Hematopoietic multipotent progenitor cell treated with erythropoietin and hydrocortisone succinate and interleukin-3 and kit ligand, for 4 days (in vitro differentiated cells): ENCODE data around the gene ARHGAP45.
A peak's percentile ranks its signal among the peaks of the same experiment; 100 is the strongest.

Source experiments
- DNase-seq: peaks from one replicate; pipeline ENCODE4 v3.0.0-alpha.2; 2015

Gene ARHGAP45

DNA sequence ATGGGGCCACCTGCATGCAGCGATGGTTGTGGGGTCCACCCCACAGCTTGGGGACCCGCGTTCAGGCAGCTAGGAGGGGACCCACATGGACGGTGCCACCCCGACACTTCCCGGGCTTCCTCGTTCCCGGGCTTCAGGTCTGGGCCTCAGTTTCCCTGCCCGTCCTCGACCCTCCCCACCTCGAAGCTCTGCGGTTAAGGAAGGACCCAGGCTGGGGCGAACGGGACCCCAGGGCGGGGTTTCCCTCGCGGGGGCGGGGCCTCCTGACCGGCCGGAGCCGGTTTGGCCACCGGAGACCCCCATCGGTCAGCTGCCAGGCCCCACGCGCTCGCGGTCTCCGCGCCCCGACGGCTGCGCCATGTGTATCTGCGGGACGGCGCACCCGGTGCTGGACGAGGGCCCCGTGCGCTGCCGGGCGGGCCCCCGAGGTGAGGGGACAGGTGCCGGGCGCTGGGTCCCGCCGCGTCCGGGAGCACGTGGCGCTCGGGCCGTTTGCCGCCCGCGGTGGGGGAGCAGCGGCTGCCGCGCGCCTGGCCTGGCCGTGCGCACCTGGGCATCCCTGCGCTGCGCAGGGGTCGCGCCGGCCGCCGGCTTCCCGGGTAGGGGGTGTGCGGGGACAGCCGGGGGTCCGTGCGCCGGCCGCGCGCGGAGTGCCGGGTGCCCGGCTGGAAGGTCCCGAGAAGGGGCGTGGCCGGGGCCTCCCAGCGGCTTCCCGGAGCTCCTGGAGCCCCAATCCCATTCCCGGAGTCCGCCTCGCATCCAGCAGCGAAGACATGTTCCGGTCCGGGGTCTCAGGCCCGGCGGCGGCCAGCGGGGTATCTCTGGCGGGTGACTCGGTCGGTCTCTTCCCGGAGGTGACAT, 4.2 kb downstream of the ARHGAP45 start:
- no peak for DNase-seq

DNA sequence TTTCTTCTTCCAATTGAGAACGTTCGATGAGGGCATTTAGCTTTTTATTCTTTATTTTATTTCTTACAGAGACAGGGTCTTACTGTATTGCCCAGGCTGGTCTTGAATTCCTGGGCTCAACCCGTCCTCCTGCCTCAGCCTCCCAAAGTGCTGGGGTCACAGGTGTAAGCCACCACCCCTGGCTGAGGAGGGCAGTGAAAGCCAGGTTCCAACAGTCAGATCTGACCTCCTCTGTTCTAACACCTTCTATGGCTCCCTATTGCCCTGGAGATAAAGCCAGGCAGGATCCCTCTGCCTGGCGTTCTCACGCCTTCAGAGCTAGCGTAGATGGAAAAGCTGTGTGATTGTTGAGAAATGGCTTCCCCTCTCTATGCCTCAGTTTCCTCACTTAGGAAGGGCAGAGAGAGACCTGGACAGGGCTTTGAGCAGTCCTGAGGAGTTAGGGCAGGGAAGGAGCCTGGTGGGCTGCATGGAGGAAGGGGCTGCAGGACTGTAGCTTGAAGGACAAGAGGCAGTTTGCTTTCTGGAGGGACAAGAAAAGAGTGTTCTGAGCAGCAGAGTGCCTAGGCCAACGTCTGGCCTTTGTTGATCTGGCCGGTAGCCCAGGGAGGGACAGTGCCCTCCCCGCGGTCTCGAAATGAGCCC, 5.5 kb downstream of the ARHGAP45 start:
- DNase-seq = no peak

DNA sequence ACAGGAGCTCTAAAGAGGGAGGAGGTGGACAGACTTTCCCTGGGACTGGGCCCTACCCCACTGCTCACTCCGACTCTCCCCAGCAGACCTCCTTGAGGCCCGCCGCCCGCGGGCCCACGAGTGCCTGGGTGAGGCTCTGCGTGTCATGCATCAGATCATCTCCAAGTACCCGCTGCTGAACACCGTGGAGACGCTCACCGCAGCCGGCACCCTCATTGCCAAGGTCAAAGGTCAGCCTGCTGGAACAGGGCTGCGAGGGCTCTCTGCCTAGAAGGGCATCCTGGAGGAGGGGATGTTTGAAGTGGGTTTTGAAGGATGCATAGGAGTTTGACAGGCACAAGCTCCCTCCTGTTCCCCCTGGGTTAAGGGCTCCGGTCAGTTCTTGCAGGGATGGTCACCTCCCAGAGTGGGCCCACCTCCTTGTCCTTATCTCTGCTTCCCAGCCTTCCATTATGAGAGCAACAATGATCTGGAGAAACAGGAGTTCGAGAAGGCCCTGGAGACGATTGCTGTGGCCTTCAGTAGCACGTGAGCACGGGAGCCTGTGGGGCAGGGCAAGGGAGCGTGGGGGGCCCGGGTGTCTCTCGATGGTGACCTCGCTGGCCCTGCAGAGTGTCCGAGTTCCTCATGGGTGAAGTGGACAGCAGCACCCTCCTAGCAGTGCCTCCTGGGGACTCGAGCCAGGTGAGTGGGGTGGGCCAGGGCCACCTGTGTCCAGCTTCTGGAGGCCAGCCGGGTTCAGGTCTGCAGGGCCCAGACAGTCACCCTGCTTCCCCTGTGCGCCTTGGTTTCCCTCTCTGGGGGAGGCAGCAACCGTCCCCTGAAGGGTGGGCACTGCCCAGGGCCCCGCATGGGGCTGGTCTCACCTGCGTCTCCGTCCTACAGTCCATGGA, 6.3 kb downstream of the ARHGAP45 start:
- no peak for DNase-seq

DNA sequence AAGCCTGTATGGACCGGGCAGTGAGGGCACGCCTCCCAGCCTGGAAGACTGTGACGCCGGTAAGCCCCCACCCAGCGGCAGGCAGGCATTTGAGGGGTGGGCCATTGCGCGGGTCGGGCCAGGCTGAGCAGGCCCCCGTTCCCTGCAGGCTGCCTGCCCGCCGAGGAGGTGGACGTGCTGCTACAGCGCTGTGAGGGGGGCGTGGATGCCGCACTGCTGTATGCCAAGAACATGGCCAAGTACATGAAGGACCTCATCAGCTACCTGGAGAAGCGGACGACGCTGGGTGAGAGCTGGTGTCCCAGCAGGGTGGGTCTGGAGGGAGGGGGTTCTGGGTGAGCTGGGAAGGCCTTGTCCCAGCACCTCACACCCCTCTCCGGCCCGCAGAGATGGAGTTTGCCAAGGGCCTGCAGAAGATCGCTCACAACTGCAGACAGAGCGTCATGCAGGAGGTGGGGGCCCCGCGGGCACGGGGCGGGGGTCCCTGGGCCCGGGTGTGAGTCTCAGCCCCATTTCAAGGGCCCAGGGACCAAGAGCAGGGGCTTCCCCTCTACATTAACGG, 7.1 kb downstream of the ARHGAP45 start:
- no peak for DNase-seq

DNA sequence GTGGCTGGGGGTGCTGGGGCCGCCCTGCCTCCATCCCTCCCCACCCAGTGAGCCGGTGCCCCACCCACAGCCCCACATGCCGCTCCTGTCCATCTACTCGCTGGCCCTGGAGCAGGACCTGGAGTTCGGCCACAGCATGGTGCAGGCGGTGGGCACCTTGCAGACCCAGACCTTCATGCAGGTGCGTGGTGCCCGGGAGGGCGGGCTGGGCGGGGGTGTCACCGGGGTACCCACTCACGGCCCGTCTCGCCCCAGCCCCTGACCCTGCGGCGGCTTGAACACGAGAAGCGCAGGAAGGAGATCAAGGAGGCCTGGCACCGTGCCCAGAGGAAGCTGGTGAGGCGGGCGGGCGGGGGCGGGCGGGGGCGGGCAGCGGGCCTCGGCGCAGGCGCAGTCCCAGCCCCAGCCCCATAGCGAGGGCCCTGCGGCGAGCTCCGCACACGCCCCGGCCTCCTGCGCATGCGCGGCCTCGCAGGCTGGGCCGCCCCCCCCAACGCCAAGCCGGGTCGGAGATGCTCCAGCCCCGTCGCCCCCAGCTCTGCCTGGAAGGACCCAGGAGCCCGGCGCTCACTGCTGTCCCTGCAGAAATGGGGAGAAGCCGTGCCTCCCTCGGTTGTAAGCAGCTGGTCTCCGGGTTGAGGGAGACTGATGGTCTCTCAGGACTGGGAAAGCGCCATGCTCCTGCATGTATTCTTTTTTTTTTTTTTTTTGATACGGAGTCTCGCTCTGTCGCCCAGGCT, 7.7 kb downstream of the ARHGAP45 start:
- peak; percentile 97 for DNase-seq

DNA sequence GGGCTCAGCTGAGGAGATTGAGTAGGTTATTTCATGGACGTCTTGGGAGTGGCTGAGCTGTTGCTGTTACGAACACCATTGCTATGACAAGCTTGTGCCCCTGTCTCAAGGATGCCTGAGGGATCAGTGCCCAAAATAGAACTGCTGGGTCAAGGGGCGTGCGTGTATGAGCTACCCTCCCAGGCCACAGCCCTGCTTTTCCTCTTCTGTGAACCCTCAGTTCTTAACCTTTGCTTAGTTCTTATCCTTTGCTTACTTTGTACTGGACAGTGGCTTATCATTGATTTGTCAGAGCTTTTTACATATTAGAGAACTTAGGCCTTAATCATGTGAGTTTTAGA, 9.0 kb downstream of the ARHGAP45 start:
- DNase-seq = no peak

DNA sequence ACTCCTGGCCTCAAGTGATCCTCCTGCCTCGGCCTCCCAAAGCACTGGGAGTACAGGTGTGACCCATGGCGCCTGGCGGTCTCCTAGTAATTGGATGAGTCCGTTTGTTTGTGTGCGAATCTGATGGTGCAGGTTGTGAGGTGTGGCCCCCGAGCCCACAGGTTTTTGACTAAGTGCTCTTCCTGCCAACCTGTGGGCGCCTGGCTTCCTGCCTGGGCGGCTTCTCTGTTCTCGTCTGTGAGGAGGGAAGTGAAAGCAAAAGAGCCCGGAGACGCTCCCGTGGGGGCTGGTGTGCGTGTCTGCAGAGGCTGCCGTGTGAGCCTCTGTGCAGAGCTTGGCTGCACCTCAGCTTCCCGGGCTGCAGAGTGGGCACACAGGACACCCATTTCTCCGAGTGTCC, 10.0 kb downstream of the ARHGAP45 start:
- peak; percentile 84 for DNase-seq

DNA sequence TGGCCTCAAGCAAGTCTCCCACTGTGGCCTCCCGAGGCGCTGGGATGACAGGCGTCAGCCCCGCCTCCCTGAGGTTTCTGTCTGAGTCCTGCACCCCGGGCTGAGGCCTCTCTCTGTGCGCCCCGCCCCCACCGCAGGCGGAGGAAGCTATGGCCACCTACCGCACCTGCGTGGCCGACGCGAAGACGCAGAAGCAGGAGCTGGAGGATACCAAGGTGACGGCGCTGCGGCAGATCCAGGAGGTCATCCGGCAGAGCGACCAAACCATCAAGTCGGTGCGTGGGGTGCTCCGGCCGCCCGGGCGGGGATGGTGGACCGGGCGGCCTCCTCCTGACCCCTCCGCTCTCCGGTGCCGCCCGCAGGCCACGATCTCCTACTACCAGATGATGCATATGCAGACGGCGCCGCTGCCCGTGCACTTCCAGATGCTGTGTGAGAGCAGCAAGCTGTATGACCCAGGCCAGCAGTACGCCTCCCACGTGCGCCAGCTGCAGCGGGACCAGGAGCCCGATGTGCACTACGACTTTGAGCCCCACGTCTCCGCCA, 12.7 kb downstream of the ARHGAP45 start:
- no peak for DNase-seq

DNA sequence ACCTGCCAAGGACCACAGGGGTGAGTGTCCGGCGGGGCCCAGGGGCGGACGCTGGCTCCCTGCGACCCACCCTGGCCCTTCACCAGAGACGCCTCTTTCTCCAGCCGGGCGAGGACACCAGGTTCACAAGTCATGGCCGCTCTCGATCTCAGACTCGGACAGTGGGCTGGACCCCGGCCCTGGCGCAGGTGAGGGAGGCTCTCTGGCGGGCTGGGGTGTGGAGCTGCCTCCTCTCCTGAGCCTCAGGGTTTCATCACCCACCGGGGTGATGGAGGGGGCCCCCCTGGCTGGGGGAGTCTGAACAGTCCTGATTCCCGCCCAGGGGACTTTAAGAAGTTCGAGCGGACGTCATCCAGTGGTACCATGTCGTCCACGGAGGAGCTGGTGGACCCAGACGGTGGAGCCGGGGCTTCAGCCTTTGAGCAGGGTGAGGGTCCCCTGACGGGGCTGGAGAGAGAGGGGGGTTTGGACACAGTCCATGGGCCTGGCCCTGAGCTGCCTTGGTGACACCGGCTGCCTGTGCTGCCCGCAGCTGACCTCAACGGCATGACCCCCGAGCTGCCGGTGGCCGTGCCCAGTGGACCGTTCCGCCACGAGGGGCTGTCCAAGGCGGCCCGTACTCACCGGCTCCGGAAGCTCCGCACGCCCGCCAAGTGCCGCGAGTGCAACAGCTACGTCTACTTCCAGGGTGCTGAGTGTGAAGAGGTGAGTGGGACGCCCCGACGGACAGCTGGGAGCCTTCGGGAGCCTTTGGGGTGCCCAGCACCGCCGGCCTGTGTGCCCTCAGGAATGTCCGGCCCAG, 13.6 kb downstream of the ARHGAP45 start:
- DNase-seq = no peak

DNA sequence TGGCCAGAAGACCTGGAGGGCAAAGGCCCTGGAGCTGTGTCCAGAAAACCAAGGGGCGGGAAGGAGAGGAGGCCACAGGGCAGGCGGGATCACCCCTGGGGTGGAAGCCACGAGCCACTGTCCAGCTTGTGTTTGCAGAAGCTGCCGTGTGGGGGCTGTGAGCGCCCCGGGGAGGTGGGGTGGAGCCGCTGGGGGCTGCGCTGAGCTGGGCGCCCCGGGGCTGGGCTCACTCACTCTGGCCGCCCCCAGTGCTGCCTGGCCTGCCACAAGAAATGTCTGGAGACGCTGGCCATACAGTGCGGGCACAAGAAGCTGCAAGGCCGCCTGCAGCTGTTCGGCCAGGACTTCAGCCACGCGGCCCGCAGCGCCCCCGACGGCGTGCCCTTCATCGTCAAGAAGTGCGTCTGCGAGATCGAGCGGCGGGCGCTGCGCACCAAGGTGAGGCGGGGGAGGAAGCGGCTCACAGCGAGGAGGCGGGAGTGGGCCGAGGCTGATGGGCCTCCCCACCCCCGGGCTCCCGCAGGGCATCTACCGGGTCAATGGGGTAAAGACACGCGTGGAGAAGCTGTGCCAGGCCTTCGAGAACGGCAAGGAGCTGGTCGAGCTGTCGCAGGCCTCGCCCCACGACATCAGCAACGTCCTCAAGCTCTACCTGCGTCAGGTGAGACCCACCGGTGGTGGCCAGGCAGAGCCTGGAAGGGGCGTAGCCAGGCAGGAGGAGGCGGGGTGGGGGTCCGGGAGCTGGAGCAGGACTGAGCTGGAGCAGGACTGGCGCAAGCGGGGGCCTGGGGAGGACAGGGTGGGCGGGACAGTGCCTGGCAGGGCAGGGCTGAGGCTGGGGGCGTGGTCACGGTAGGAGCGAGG, 14.6 kb downstream of the ARHGAP45 start:
- no peak for DNase-seq

DNA sequence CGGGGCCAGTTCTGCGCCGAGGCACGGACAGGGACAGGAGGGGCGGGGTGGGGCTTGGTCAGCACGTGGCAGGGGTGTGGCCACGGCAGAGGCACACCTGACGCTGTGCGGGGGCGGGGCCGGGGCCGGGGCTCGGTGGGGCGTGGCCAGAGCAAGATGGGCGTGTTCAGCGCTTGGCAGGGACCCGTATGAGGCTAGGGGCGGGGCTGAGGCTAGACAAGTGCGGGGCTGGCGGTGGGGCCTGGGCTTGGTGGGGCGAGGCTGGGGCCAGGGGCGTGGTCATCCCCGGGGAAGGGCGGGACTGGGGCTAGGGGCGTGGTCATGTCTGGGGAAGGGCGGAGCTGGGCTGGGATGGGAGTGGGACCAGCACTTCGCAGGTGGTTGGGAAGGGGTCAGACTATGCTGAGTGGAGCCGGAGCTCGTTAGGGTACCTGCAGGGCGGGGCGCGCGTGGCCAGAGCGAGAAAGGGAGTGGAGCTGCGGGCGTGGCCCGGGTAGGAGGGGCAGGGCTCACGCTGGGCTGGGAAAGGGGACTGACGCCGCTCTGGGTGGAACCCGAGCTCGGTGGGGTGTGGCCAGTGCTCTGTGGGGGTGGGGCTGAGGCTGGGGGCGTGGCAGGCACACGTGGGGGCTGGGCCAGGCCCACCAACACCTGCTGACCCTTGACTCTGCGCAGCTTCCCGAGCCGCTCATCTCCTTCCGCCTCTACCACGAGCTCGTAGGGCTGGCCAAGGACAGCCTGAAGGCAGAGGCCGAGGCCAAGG, 15.4 kb downstream of the ARHGAP45 start:
- DNase-seq = peak; percentile 92

DNA sequence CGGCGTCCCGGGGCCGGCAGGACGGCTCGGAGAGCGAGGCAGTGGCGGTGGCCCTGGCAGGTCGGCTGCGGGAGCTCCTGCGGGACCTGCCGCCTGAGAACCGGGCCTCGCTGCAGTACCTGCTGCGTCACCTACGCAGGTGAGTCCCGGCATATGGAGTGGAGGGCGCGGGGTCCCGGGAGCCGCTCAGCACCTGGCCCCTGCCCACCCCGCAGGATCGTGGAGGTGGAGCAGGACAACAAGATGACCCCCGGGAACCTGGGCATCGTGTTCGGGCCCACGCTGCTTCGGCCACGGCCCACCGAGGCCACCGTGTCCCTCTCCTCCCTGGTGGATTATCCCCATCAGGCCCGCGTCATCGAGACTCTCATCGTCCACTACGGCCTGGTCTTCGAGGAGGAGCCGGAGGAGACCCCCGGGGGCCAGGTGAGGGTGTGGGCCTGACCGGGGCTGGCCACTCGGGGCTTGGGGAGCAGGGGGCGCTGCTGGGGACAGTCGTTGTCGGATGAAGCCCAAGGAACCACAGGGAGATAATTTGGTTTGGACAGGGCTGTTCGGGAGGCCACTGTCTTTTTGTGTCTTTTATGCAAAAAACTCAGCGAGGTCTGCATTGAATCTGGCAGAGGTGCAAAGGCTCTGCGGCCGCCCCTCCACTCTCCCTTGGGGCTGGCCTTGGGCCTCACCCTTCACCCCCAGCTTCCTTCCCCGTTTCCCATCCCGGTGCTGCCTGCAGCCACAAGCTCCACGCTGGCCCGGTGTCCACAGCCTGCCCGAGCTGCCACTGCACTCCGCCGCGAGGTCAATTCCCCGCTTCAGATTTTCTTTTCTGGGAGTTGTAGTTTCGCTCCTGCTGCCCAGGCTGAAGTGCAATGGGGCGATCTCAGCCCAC, 16.2 kb downstream of the ARHGAP45 start:
- no peak for DNase-seq

DNA sequence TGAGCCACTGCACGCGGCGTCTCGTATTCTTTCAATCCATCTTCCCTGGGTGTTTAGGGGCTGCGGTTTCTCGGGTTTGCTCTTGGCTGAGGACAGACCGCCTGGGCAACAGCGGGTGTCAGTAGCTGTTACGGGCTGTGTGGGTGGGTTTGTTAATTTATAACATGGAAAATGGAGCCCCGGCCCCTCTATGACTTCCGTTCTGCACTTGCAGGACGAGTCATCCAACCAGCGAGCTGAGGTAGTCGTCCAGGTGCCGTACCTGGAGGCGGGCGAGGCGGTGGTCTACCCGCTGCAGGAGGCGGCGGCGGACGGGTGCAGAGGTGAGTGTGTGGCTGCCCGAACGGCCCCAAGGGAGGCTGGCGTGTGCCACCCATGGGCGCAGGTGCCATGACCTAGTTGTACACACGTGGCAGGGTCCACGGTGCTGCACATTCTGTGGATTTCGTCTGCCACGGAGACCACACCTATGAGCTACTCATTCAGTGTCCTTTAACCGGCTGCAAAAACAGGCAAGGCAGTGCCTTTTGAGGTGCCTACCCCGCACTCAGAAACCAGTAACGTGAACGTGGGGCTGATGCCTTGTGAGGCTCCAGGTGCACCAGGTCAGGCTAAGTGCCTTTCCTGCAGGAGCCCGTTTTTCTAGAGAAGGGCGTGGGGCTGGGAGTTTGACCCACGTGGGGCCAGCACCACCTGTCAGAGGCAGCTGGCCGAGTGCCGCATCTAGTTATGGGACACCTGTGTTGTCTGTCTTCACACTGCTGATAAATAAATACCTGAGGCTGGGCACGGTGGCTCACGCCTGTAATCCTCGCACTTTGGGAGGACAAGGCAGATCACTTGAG, 17.3 kb downstream of the ARHGAP45 start:
- no peak for DNase-seq

DNA sequence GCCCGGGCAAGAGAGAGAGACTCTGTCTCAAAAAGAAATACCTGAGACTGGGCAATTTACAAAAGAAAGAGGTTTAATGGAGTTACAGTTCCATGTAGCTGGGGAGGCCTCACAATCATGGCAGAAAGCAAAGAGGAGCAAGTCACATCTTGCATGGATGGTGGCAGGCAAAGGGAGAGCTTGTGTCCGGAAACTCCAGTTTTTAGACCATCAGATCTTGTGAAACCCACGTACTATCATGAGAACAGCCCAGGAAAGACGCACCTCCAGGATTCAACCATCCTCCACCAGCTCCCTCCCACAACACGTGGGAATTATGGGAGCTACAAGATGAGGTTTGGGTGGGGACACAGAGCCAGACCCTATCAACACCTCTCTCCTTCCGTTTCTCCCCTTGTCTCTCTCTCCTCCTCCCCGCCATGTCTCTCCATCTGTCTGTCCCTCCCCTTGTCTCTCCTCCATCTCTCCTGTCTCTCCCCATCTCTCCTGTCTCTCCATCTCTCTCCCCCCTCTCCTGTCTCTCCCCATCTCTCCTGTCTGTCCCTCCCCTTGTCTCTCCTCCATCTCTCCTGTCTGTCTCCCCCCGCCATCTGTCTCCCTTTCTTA, 18.2 kb downstream of the ARHGAP45 start:
- no peak for DNase-seq

DNA sequence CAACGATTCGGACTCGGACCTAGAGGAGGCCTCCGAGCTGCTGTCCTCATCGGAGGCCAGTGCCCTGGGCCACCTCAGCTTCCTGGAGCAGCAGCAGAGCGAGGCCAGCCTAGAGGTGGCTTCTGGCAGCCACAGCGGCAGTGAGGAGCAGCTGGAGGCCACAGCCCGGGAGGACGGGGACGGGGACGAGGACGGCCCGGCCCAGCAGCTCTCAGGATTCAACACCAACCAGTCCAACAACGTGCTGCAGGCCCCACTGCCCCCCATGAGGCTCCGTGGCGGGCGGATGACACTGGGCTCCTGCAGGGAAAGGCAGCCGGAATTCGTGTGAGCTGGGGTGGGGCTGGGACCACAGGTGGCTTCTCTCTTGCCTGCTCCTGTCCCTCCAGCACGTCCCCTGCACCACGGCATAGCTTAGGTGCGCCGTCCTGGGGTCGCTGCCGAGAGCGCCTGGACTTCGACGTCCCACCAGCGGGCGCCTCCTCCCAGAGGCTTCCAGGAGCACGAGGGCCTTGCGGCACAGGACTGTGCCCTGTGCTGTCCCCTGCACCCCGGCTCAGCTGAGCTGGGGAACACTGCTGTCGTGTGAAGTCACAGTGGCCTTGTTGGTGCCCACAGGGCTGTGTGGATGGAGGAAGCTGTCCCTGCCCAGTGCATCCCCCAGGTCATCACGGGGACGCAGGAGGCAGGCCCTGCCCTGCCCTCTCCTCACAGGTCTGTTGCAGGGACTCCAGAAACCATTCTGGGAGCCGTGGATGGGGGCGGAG, 18.9 kb downstream of the ARHGAP45 start:
- DNase-seq = no peak

DNA sequence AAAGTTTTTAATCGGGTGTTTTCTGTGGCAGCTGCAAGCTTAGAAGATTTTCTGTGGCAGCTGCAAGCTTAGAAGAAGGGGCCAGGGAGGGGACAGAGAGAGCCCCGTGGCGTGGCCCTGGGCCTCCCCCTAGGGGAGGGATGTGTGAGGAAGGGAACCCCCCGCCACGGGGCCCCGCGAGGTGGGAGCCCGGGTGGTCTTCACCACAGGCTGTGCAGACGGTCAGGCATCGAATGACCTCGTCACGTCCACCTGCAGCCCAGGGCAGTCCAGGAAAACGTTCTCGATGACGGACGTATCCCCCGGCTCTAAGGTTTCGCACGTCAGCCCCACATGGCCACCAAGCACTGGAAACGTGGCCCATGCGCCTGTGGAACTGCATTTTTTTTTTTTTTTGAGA, 19.6 kb downstream of the ARHGAP45 start:
- DNase-seq = no peak
